GM11168 (cell line): ENCODE measurements around the gene COTL1.

ENCODE experiments used
- in situ Hi-C: fragments of 300-500 bp; cut with MboI; formaldehyde crosslinking; loops from one replicate; pipeline ENCODE4 v1.12.0; 2022; ENCODE audit warnings: low sequenced_read_pairs; ENCODE audit not compliant: unreplicated experiment

COTL1 gene

DNA sequence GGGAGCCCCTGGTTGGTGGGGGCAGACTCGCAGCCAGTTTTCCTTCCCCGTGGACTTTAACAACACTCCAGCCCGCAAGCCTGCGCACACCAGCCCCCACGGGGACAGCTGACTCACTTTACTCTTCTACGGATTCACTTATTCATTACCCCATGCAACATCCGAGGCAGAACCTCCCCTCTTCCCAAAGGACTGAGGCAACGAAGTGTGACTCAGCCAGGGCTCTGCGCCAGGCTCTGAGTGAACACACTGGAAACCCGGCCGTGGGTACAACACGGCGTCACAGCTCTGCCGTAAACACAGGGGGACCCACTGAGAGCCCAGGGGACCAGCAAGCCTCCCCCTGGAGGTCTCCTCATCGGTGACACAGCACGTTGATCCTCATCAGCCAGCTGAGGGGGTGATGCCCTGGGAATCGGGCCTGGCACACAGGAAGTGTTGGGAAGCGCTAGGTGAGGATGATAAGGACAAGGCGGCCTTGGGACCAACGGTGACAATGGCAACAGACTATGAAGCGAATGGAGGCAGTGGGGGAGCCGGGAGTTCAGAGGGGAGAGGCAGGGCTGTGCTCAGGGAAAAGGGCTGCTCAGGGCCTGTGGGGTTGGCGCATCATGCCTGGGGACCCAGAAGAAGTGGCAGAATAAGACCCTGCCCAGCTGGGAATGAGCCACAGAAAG is 14.6 kb downstream of the COTL1 start:
- in situ Hi-C loops: no loop called here

DNA sequence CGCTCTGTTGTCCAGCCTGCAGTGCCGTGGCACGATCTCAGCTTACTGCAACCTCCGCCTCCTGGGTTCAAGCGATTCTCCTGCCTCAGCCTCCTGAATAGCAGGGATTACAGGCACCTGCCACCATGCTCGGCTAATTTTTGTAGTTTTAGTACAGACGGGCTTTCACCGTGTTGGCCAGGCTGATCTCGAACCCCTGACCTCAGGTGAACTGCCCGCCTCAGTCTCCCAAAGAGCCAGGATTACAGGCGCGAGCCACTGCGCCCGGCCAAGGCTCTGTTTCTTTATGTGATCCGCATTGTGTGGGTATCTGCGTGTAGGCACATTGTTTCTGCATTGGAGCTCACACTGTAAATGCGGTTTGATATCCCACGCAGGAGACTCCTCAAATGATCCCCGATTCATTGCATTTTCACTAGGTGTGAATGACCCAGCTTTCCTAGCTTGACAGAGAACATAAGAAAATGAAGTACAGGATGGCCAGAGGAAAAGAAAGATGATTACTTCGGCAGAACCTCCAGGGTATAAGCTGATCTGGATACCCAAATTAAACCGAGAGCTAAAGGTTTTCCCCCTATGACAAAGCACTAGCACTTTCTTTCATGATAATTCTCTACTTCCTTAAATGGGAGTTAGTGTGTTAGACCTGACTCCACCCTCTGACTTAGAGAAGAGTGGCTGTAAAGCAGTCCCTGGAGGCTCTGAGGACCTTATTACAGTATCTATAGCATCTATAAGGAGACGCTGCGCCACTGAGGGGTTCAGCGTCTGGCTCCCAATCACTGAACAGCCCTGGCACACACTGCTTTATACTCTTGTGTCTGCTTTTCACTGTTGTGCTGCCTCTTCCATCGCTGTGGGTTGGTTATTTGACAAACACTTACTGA is 17.3 kb downstream of the COTL1 start:
- in situ Hi-C loops: no loop called here

DNA sequence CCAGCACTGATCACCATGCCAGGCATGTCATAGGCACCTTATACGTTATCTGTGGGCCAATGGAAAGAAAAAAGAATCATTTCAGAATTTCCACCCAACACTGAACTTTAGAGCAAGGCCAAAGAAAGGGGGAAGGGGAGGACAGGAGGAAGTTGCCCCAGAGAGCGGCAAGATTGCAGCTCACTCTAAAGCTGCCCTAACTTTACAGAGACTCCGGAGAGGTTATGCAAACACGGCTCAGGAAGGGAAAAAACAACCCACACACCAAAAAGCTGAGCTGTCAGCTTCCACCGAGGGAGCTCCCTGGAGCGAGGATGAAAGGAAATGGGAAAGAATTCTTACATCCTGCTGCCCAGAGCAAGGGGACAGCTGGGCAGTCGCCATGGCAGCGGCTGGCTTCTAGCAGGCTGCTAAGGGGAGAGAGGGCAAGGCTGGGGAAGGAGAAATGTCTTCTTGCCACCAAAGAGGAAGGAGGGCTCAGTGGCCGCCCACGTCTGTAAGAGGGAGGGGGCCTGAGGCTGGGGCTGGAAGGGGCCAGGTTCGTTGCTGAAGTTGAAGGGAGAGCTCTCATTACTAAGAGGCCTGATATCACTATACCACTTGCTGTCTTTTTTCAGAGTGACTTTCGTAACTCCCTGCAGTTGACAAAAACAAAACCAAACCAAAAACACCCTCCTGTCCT is 18.2 kb downstream of the COTL1 start:
- in situ Hi-C loops: no loop called here

DNA sequence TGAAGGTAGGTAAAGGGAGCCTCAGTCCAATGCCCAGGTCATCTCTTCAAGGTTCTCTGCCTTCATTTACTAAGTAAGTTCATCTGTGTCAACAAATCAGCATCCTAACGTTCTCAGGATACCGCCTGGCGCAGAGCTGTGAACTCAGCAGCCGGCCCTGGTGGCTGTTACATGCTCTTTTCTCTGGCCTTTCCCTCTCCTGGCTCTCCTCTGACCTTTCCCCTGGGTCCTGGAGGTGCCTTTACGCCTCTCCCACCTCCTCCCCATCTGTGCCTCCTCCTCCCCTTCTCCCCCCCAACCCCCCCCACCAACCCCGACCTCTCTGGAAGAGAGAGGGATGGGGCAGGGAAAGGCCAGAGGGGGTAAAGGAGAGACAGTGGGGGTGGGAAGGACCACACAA is 19.5 kb downstream of the COTL1 start:
- in situ Hi-C loops: no loop called here

DNA sequence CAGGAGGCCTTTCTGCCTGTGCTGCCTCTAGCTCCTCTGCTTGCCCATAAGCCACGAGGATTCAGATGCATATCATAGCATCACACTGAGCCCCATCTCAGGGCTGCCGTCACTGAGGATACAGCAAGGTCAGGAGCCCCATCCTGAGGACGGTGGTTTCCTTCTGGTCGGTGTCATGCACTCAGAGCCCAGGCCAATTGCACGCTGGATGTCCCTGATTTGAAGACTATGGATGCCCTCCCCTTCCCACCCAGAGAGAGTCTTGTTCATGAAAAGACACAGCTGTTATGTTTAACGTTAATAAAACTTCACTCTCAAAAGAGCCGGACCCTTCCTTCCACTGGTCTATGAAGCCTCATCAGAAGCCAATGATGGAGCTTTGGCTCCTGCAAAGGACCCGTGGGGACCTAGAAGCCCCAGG is 19.9 kb downstream of the COTL1 start:
- in situ Hi-C loops: no loop called here

DNA sequence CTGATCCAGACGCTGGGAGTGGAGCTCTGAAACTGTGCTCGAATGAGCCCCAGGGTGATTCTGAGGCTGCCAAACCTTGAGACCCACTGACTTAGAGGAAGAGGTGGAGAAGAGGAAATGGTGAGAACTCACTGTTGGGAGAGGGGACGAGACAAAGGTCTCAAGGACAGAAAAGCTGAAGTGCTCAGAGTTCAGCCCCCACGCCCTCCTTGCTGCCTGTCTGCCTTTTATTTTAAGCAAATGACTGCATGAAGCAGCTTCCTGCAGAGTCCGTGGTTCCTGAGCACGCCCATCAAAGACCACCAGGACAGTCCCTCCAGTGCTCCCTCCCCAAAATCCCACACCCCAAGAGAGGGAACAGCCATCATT is 20.4 kb downstream of the COTL1 start:
- in situ Hi-C loops: no loop called here

DNA sequence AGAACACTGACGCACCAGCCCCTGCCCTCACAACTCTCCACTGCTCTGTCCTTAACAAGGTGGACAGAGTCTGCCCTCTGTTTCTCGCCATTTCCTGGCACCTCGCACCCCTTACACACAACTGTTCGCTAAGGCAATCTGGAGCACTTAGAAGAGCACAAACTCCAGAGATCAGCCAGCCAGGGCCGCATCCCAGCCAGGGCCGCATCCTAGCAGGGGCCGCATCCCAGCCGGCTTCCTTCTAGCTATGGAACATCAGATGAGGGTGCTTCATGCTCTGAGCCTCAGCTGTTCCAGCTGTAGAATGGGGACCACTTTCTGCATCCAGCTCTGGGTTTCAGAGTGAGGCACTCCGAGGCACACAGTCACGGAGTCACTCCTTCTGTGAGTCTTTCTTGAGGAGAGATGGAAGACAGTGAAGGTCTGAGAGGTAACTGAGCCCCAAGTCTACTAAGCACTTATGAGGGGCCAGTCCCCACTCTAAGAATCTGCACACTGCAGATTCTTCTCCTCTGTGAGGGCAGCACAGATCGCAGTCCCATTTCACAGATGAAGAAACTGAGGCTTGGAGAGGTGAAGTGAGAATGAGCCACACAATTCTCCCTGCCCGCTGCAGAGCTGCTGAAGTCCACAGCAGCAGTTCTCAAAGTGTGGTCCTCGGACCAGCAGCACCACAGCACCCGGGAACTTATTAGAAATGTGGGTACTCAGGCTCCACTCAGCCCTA is 20.9 kb downstream of the COTL1 start:
- in situ Hi-C loops: no loop called here

DNA sequence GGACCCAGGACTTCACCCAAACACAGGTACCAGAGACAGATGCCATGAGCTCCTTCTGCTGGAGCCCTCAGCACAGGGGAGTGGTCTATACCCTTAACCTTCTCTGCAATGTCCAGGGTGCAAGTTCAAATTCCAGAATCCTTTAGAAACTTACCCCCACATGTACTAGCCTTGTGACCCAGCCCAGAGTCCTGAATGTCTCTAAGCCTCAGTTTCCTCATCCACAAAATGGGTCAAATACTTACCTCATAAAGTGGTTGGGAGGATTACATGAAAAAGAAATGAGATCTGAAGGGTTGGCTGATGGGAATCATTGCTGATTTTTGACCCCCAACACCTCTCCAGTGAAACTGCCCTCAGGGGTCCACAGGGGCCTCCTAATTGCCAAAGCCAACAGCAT is 21.7 kb downstream of the COTL1 start:
- in situ Hi-C loops: no loop called here

DNA sequence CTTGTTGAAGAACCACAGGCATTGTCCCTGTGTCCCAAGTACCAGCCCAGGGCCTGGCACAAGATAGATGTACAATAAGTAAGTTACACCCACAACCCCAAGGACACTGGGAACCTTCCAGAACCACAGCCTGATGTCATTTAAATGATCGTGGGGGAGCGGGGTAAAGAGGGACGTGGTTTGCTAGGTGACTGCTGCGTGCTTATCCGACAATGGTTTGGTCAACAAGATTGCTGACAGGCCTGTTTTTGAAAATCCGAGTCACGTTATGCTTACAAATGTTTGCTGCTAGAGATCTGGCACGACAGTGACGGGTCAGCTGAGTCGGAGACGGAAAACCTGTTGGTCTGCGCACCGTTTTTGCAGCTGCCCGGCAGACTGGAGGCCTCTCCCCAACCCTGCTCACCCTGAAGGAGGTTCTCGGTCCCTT is 22.8 kb downstream of the COTL1 start:
- in situ Hi-C loops: no loop called here

DNA sequence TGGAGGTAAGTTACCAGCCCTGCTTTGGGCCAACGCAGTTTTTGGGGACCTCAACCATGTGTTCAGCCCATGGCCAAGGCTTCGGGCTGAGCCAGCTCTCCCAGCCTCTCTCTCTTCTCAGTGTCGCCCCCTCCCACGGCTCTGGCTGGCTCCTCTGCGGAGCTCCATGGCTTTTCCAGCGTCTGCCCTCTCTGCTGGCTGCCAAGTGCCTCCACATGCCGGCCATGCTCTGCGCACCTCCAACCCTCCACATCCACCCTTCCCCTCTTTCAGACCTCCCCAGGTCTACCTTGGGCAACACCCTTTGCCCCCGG is 23.2 kb downstream of the COTL1 start:
- in situ Hi-C loops: no loop called here

DNA sequence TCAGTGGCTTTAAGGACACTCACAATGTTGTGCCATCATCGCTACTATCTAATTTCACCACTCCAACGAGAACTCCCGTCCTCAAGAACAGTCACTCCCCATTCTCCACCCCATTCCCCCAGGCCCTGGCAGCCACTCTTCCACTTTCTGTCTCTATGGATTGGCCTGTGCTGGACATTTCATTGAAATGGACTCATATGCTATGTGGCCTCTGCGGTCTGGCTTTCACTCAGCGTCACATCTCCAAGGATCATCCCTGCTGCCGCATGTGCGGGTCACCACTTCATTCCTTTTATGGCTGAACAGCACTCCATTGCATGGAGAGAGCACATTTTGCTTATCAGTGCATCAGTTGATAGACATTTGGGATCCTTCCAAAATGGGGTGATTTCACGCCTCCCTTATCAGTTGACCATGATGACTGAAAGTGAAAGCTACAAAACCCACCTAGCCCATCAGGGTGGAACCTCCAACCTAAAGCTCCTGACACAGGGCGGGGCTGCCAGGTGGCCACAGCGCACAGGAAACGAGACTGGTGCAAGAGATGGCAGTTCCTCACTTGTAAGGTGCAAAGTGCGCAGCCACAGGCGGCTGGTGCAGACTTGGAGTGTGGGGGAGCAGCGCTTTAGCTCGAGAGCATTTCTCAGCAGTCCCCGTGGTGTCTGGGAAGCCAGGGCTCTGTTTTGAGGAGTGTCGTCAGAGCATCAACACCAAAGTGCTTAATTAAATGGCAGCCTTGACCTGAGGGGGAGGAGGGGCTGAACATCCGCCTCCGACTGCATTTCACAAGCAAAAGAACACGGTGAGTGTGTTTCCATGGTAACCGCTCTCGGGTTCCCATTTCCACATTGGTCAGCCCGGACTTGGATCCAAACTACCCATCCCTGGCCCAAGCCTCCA is 23.8 kb downstream of the COTL1 start:
- in situ Hi-C loops: no loop called here

DNA sequence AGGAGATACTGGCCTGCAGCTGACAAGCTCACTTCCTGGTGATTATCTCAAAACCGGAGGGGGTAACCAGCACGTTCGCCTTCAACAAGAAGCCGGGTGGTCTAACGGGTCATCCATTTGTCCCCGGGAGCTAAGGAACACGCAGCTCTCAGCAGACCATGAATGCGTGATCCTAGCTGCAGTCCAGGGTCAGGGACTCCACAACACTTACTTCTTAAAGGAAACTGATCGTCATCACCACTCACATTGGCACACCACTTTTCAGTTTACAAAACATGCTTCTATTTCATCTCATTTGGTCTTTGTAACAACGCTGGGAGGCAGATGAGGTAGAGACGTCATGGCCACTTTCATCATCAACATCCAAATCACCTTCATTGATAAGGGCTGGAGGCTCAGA is 25.2 kb downstream of the COTL1 start:
- in situ Hi-C loops: no loop called here

DNA sequence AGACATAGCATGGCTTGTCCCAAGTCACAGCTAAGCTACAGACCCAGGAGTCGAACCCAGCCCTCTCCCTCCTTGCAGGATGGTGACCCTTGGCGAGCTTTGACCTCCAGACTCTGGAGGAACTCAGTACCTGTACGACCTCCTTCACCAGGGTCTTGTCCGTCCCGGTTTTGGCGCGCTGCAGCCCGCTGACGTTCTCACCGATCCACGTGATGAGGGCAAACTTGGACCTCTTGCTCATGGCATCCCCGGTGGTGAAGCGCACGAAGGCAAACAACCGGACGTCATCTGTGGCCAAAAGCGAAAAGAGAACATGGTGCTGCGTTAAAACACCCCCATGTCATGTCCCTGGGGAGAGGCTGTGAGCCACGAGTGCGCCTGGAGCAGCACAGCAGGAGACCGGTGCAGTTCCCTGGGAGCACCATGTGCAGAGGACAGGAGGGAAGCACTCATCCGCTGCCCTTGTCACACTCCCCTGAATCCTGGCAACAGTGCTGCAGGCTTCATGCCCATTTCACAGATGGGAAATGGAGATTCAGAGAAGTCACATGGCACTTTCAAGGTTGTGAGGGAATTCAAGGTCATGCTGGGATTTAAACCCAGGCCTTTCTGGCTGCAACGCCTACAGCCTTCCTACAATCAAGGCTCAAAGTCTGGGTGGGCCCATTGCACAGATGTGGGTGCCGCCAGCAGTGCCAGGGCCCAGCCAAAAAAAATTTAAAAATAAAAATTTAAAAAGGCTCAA is 27.7 kb downstream of the COTL1 start:
- in situ Hi-C loops: no loop called here

DNA sequence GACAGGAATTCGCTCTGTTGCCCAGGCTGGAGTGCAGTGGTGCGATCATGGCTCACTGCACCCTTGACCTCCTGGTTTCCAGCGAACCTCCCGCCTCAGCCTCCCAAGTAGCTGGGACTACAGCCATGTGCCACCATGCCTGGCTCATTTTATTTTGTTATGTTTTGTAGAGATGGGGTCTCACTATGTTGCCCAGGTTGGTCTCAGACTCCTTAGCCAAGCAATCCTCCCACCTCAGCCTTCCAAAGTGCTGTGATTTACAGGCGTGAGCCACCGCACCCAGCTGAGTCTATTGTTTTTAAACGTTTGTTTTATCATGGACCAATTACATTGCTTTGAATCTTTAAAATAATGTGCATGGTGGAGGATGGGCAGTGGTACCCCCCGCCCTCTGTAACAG is 28.9 kb downstream of the COTL1 start:
- in situ Hi-C loops: no loop called here

DNA sequence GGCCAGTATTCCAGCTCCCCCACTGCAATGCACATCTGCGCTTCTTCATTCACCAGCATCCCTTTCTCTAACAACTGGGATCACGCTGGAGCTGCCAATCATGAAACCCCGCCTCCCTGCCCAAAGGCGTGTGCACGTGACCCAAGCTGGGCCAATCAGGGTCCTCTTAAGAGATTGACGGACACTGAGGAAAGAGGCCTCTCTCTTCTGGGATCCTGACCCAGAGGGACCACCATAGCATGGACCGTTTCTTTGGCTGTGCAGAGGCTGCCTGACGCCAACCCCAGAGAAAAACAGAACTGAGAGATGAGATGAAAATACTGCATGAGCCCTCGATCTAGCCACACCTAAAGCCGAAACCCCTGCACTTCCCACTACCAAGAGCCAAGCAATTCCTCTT is 32.0 kb downstream of the COTL1 start:
- in situ Hi-C loops: no loop called here

DNA sequence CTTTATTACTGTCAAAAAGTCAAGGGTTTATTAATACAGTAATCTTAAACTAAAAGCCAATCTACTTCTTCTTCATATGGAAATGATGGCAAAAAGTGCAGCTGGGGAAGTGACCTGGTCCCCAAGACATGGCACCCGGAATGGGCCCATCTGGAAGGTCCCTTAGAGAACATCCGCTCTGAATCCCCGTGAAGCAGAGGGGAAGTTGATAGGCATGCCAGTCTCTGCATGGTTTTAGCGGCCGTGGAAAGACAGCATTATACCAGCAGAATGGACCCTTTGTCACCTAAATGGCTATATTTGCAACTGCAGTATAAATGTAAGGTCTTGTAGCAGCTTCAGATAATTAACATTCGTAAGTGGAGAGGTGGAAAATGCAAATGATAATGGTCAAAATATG is 32.4 kb downstream of the COTL1 start:
- in situ Hi-C loops: no loop called here

DNA sequence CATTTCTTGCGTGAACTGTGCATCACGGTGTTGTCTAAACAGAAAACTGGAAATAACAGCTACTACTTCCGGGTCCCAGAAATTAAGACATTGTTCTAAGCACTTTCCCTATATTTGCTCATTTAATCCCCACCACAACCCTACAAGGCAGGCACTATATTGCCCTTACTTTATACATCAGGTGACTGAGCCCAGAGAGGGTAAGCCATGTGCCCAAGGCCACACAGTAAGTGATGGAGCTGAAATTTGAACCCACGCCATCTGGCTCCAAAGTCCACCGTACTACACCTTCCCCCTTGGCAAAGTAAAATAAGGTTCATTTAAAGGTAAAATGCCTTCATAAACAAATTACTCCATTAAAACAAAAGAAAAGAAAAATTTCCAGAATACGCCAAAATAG is 33.2 kb downstream of the COTL1 start:
- in situ Hi-C loops: no loop called here

DNA sequence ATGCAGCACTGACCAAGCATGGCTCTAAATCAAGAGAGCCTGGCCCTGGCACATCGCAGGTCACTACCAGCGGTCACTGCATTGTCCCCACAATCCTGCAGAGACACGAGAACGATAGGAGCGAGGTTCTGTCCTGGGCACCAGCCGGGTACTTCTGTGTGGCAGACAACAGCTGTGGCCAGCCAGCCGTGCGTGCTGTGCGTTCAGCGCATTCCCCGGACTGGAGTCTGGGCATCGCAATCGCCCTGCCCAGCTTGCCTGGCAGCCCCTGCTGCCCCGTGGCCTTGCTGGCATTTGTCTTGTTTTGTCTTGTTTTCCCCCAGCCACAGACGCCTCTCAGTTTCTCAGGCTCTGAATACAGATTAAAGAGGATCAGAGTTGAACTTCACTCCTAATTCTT is 33.9 kb downstream of the COTL1 start:
- in situ Hi-C loops: no loop called here

DNA sequence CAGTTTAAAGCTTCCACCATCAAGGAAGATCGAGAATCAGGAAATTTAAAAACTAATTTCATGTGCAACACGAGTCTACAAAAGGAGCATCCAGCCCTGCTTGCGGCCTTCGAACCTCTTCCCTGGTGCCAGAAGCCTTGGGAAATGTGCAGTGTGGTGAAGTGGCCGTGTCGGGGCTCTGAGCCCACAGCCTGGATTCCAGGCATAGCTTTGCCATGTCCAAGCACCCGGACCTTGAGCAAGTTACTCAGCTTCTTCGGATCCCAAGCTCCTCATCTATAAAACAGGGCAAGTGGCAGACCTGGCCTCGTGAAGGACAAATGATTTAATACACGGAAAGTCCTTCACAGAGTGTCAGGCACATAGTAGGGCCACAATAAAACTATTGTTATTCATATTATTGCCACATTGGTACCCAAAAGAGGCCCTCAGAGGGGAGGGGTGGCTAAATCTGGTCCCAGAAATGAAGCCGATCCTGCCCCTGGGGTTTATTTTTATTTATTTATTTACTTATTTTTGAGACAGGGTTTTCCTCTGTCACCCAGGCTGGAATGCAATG is 34.8 kb downstream of the COTL1 start:
- in situ Hi-C loops: no loop called here
